ENCODE results near the gene SLC39A10.
"Not testable (repeated sequence)": the region's sequence is repeated elsewhere in the genome, so short reads cannot be mapped to it uniquely, and the experiment has no call there.

The SLC39A10 gene

GRCh38 chr2:195656859-195657633, at the start of gene SLC39A10:
Gene SLC39A10 (plus strand): TSS chr2:195657226. CDS start chr2:195680043, 22,817 bp downstream.
- DNase-seq: peak; percentile 98

GRCh38 chr2:195608768-195609454, 48.1 kb upstream of the SLC39A10 start:
- DNase-seq: no peak

- DNase-seq: no peak
Measured at GRCh38 chr2:195610717-195611116, 46.3 kb upstream of the SLC39A10 start.

GRCh38 chr2:195612611-195613495, 44.2 kb upstream of the SLC39A10 start:
- peak; percentile 94 for DNase-seq

- peak; percentile 78 for DNase-seq
Measured at GRCh38 chr2:195613922-195614321, 43.1 kb upstream of the SLC39A10 start.

- no peak for DNase-seq
Measured at GRCh38 chr2:195619590-195619989, 37.4 kb upstream of the SLC39A10 start.

- DNase-seq: no peak
Measured at GRCh38 chr2:195620501-195620900, 36.5 kb upstream of the SLC39A10 start.

- no peak for DNase-seq
Measured at GRCh38 chr2:195622966-195623365, 34.1 kb upstream of the SLC39A10 start.

GRCh38 chr2:195626507-195626906, 30.5 kb upstream of the SLC39A10 start:
- DNase-seq: no peak

- DNase-seq: no peak
Measured at GRCh38 chr2:195628666-195629065, 28.4 kb upstream of the SLC39A10 start.

GRCh38 chr2:195632856-195633572, 24.0 kb upstream of the SLC39A10 start:
- no peak for DNase-seq

GRCh38 chr2:195633573-195633870, 23.5 kb upstream of the SLC39A10 start:
- no peak for DNase-seq

GRCh38 chr2:195633974-195634373, 23.1 kb upstream of the SLC39A10 start:
- no peak for DNase-seq

GRCh38 chr2:195636890-195637289, 20.1 kb upstream of the SLC39A10 start:
- DNase-seq: peak; percentile 59

GRCh38 chr2:195638750-195639149, 18.3 kb upstream of the SLC39A10 start:
- no peak for DNase-seq

- DNase-seq: no peak
Measured at GRCh38 chr2:195639238-195639858, 17.7 kb upstream of the SLC39A10 start.

- DNase-seq: no peak
Measured at GRCh38 chr2:195639959-195640358, 17.1 kb upstream of the SLC39A10 start.

GRCh38 chr2:195642027-195642678, 14.9 kb upstream of the SLC39A10 start:
- DNase-seq: no peak

GRCh38 chr2:195642679-195643068, 14.4 kb upstream of the SLC39A10 start:
- no peak for DNase-seq

GRCh38 chr2:195644708-195645107, 12.3 kb upstream of the SLC39A10 start:
- not testable (repeated sequence) for DNase-seq

GRCh38 chr2:195645413-195645812, 11.6 kb upstream of the SLC39A10 start:
- no peak for DNase-seq

GRCh38 chr2:195646424-195646823, 10.6 kb upstream of the SLC39A10 start:
- DNase-seq: no peak
